HG03175 (cell line): Measurements from ENCODE around the gene DKK2.

Experiments
- ATAC-seq: cut with Tn5 transposase; IDR thresholded peaks from one replicate; pipeline ENCODE4 v1.9.1; 2021; ENCODE audit warnings: mild to moderate bottlenecking, moderate library complexity; ENCODE audit not compliant: unreplicated experiment

DKK2 gene

GRCh38 chr4:107035819-107036583, at the start of gene DKK2:
Gene DKK2, minus strand, starts transcription at chr4:107036313. Its CDS starts 722 bp downstream, at chr4:107035591.
- no peak for ATAC-seq

DNA sequence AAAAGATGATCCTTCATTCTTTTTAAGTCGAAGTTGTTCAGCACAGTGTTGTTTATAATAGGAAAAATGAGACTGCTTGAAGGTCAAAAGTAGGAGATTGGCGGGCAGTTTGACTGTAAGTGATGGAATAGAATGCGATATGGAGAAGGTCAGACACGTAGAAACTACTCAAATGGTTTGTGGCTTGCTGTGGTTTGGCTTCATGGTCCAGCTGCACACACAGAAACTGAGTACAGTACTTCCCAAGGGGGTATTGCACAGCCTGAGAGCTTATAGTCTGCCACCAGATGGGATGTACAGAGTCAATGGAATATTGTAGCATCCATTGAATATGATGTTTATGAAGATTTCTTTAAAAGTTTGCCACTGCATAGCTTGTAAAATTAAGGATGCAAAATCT, 41.1 kb upstream of the DKK2 start:
- no peak for ATAC-seq

DNA sequence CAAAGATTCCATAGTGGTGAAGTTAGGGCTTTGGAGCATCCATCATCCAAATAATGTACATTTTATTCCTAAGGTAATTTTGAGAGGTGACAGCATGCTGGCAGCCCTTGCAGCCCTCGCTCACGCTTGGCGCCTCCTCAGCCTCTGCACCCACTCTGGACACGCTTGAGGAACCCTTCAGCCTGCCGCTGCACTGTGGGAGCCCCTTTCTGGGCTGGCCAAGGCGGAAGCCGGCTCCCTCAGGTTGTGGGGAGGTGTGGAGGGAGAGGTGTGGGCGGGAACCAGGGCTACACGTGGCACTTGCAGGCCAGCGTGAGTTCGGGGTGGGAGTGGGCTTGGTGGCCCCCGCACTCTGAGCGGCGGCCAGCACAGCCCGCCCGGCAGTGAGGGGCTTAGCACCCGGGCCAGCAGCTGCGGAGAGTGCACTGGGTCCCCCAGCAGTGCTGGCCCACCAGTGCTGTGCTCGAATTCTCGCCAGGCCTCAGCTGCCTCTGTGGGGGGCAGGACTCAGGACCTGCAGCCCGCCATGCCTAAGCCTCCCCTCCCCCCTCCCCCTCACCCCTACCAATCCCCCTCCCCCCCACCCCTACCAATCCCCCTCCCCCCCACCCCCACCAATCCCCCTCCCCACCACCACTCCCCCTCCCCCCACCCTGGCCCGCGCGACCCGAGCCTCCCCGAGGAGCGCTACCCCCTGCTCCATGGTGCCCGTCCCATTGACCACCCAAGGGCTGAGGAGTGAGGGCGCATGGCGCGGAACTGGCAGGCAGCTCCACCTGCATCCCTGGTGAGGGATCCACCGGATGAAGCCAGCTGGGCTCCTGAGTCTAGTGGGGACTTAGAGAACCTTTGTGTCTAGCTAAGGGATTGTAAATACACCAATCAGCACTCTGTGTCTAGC, 37.0 kb upstream of the DKK2 start:
- no peak for ATAC-seq

DNA sequence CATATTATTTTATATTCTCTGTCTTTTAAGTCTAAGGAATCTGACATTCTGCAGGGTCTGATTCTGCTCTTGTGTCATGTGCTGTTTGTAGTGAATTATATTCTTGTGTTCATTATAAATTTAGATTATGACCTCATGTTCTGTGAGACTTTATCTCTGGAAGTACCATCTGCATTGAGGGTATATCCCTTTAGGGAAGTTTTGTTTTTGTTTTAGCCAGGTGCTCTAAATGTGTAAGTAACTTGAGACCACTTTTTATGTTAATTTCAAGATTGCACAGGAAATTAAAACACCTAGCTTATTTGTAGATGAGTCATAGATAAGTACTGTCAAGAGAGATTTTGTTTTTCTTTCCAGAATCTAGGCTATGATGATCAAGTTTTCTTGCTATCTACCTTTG, 35.0 kb upstream of the DKK2 start:
- ATAC-seq, result no peak

- no peak for ATAC-seq
Observed at GRCh38 chr4:107069049-107069448, 32.9 kb upstream of the DKK2 start.

- no peak for ATAC-seq
Observed at GRCh38 chr4:107068116-107068515, 32.0 kb upstream of the DKK2 start.

GRCh38 chr4:107066621-107067020, 30.5 kb upstream of the DKK2 start:
- no peak for ATAC-seq

DNA sequence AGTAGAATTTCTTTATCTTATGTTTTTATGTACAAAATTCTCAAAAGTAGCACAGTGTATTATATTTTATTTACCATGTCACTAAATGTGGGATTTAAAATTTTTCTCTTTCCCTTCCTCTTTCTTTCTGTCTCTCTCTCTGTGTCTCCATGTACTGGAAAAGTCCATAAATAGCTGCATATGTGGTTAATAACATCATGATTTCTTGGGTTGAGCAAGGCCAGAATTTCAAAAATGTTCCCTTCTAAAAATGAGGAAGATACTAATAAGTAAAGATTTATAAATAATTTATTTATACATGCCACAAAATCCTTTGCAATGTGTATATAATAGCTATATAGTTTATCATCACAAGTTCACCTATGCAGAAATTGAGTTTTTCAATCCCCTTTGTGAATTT, 29.1 kb upstream of the DKK2 start:
- ATAC-seq, result no peak

DNA sequence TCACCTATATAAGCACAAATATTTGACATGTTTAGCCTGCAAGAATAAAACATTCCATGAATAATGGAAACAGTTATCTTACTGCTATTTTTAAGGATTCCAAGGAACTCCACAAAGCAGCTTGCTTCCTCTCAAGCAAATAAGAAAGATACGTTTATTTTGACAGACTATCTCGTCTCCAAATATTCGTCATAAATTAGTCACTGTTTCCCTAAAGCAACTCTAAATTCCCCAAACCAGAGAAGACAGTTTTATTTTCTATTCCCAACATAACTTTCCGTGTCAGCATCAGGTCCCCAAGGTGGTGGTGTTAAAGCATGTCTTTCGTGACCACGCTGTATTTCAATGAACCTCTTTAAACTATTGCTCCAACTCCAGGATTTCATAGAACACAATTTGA, 24.3 kb upstream of the DKK2 start:
- no peak for ATAC-seq

GRCh38 chr4:107058828-107059227, 22.7 kb upstream of the DKK2 start:
- no peak for ATAC-seq

DNA sequence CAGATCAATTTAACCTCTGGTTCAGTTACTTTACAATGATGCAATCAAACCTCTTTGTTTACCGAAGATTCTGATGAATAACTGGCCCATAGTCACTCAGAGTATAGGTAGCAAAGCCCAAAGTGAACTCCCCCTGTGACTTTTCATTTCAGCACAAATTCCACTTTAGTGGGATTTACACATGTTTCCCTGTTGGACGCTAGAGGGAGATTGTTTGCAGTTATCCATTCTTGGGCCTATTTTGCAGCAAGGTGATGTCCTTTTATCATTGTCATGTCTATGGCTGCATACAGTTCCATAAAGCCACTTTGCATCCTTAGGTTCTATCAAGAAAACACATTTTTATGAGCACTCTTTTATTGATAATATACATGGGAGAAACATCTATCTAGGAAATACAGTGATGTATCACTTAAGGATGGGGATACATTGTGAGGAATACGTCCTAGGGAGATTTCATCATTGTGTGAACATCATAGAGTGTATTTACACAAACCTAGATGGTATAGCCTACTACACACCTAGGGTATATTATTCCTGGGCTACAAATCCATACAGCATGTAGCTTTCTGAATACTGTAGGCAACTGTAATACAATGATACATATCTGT, 14.5 kb upstream of the DKK2 start:
- no peak for ATAC-seq

- ATAC-seq, result no peak
Observed at GRCh38 chr4:107046261-107046660, 10.1 kb upstream of the DKK2 start.

DNA sequence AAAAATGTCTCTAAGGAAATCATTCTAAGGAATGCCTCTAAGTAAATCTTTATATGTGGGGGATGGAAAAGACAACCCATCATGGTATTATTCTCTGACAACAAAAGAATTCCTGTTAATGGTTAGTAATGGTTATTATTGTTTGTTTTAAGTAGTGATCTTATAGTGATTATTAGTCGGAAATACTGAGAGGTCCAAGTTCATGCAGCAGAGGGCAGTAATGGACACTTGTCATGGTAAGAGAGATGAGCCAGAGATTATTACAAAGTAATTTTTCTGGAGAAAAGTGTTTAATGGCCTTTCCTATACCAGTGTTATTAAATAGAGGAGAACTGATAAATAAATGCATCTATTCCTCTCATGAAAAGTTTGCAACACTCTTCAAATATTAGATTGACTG, 8.1 kb upstream of the DKK2 start:
- ATAC-seq, result no peak

DNA sequence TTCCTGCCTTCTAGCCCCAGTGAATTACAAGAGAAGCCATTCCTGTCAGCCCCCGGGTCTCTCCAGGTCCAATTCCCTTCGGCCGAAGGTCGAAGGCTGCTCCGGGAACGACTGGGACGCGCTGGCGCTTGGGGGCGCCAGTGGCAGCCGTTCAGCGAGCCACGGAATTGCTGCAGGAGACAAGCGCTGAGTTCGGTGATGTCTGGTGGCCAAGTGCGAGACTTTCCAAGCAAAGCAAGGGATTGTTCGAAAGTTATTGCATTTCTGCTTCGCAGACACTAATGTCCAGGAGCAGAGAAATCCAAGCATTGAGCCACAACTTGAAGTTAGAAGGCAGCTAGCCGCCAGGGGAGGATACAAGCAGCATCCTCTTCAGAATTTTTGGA, 1.1 kb upstream of the DKK2 start:
- ATAC-seq, result no peak

GRCh38 chr4:107036584-107037198, 578 bp upstream of the DKK2 start:
- no peak for ATAC-seq

DNA sequence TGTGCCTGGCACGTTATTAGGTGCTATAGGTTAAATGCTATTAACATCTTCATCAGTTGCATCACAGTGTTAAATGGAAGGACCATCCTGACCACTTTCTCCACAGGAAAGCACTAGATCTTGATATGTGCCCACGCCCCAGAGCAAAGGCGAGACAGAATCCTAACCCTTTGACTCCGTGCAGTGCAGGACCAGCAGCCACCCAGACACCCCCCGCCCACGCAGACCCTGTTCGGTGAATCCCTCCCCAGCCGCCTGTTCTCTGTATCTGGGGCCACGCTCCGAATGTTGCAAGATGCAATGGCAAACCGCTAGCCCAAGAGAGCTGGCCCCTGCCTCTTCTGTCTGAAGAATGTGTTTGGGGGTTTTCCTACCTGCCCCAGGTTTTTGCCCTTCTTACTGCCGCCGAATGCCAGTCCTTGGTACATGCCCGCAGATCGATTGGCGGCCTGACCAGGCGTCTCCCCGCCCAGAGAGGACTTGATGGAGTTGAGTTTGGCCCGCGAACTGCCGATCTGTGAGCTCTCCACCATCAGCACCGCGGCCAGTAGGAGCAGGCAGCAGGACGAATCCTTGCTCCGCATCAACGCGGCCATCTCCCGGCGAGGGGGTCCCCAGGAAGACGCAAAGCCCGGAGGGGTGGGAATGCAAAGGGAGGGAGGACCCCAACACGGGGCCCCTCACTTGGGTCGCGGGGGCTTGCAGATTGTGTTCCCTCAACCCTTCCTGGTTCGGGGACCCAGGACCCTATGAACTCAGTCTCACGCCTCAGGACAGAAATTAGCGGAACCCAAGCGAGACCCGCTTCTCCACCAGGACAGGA, 906 bp downstream of the DKK2 start:
- no peak for ATAC-seq

- ATAC-seq, result no peak
Observed at GRCh38 chr4:107034091-107034995, 1.8 kb downstream of the DKK2 start.

GRCh38 chr4:107027379-107027778, 8.7 kb downstream of the DKK2 start:
- ATAC-seq, result no peak

DNA sequence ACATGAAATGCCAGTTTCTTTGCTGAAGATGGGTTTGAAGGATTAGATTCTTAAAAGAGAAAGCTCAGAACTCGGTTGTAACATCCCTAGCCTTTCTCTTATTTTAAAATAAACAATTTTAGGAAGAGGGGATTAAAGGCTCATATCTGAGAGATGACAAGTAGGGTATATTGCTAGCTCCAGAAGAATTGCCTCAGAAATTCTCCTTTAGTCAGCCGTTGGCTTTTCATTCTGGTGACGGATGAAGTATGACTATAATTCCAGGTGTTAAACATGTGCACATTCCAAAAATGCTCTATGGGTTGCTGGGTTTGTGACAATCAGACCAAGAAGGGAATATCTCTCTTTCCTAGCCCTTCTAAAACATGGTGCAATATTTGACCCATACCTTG, 17.8 kb downstream of the DKK2 start:
- ATAC-seq, result no peak
